Measurements from ENCODE around the gene WNT1.

WNT1 gene

DNA sequence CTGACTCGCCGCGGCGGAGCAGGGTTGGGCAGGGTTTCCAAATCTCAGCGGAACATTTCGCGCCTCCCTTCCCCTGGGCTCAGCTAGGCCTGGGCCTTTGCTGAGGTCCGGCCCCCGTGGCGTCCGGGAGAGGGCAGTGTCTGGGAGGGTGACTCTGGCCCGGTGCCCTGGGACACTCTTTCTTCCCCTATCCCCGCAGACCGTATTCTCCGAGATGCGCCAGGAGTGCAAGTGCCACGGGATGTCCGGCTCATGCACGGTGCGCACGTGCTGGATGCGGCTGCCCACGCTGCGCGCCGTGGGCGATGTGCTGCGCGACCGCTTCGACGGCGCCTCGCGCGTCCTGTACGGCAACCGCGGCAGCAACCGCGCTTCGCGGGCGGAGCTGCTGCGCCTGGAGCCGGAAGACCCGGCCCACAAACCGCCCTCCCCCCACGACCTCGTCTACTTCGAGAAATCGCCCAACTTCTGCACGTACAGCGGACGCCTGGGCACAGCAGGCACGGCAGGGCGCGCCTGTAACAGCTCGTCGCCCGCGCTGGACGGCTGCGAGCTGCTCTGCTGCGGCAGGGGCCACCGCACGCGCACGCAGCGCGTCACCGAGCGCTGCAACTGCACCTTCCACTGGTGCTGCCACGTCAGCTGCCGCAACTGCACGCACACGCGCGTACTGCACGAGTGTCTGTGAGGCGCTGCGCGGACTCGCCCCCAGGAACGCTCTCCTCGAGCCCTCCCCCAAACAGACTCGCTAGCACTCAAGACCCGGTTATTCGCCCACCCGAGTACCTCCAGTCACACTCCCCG, 3.0 kb downstream of the WNT1 start:
- TF ChIP-seq GATA3 (IDR thresholded peaks at IDR 0.05; ENCODE audit: low read depth, low read length) = no peak
- TF ChIP-seq GATA2 (IDR thresholded peaks at IDR 0.05; ENCODE audit: low read depth, low read length) = no peak

GRCh38 chr12:48981757-48982157, 3.6 kb downstream of the WNT1 start:
- TF ChIP-seq GATA2 (IDR thresholded peaks at IDR 0.05; ENCODE audit: low read depth, low read length) (no peak), GATA3 (IDR thresholded peaks at IDR 0.05; ENCODE audit: low read depth, low read length) (no peak)

DNA sequence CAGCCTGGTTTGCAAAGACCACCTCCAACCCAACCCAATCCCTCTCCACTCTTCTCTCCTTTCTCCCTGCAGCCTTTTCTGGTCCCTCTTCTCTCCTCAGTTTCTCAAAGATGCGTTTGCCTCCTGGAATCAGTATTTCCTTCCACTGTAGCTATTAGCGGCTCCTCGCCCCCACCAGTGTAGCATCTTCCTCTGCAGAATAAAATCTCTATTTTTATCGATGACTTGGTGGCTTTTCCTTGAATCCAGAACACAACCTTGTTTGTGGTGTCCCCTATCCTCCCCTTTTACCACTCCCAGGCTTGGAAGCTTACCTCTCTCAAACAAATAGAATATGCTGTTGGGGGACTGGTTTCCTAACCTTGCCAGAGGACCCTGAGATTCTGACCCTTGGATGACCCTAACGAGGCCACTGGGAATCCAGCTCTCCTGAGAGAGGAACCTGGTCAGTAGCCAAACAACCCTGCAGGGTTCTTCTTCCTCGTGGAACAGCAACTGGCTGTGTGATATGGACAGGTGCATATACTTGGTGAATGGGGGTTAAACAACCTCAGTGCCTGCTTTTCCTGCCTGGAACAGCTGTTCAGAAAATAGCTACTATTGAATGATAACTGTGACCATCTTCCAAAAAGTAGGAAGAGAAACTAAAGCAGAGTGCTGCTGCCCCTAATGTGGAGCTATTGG, 4.4 kb downstream of the WNT1 start:
- no peak for TF ChIP-seq GATA3 (IDR thresholded peaks at IDR 0.05; ENCODE audit: low read depth, low read length)
- TF ChIP-seq GATA2 (IDR thresholded peaks at IDR 0.05; ENCODE audit: low read depth, low read length) = no peak

DNA sequence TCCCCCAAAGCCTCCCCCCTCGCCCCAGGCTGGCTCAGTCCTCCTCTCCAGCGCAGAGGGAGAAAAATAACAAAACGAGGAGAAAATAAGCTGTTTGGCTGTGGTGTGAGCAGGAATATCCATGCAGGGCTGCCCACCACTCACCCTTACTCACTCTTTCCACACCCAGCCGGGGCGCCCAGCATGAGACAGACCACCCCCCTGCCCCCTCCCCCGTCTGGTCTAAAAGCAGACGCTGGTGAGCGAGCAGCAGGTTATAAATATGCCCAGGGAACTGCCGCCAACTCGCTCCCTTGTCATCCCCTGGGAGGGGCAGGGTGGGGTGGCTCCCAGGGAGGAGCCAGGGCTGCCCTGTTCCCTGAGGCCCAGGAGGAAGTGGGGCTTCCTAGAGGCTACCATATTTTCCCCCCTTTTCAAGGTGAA, 7.4 kb downstream of the WNT1 start:
- TF ChIP-seq GATA2 (IDR thresholded peaks at IDR 0.05; ENCODE audit: low read depth, low read length) (no peak), GATA3 (IDR thresholded peaks at IDR 0.05; ENCODE audit: low read depth, low read length) (no peak)

GRCh38 chr12:48985901-48986300, 7.8 kb downstream of the WNT1 start:
- no peak for TF ChIP-seq GATA3 (IDR thresholded peaks at IDR 0.05; ENCODE audit: low read depth, low read length)
- TF ChIP-seq GATA2 (IDR thresholded peaks at IDR 0.05; ENCODE audit: low read depth, low read length) = no peak

DNA sequence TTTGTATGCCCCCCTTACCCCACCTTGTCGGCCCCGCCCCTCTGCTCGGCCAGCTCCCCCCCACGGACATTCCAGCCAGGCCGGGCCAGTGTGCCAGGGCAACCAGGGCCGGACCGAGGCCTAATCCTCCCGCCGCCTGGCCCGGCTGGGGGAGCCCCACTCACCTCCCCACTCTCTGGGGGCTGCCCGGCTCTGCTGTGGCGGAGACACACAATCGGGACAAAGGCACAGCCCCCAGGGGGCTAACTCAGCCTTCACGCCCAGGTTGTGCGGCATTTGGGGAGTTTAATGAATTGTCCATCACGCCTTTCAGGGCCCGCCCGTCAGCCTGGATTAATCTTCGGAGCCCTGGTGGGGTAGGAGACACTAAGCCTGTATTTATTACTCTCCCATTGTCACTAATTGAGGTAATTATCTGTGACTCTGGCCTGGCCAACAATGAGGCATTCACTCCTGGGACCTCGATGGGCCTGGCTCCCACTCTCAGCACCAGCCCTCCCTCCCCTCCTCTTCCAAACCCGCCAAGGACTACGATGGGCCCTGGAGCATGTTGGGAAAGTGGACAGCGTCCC, 8.7 kb downstream of the WNT1 start:
- no peak for TF ChIP-seq GATA2 (IDR thresholded peaks at IDR 0.05; ENCODE audit: low read depth, low read length)
- TF ChIP-seq GATA3 (IDR thresholded peaks at IDR 0.05; ENCODE audit: low read depth, low read length) = no peak

GRCh38 chr12:48988030-48988649, 10.0 kb downstream of the WNT1 start:
- no peak for TF ChIP-seq GATA2 (IDR thresholded peaks at IDR 0.05; ENCODE audit: low read depth, low read length)
- no peak for TF ChIP-seq GATA3 (IDR thresholded peaks at IDR 0.05; ENCODE audit: low read depth, low read length)

- TF ChIP-seq GATA3 (IDR thresholded peaks at IDR 0.05; ENCODE audit: low read depth, low read length) (no peak), GATA2 (IDR thresholded peaks at IDR 0.05; ENCODE audit: low read depth, low read length) (no peak)
Observed at GRCh38 chr12:48990552-48990951, 12.4 kb downstream of the WNT1 start.

GRCh38 chr12:48991247-48992050, 13.3 kb downstream of the WNT1 start:
- TF ChIP-seq GATA3 (IDR thresholded peaks at IDR 0.05; ENCODE audit: low read depth, low read length) (no peak), GATA2 (IDR thresholded peaks at IDR 0.05; ENCODE audit: low read depth, low read length) (no peak)

DNA sequence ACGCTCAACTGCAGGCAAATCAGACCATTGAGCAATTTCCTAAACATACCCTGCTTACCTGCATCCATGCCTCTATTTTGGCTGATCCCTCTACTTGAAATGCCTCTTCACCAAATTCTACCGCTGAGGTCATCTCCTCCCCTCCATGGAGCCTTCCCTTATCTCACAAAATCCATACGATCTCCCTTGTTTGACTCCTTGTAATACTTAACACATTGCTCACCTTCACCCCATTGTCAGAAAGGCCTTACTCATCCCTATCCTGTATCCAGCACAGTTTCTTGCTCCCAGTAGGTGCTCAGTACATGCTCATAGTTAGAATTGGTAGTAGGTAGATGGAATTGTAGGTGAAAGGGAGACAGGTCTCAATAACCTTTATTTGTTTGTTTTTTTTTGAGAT, 15.7 kb downstream of the WNT1 start:
- TF ChIP-seq GATA3 (IDR thresholded peaks at IDR 0.05; ENCODE audit: low read depth, low read length) (no peak), GATA2 (IDR thresholded peaks at IDR 0.05; ENCODE audit: low read depth, low read length) (no peak)

DNA sequence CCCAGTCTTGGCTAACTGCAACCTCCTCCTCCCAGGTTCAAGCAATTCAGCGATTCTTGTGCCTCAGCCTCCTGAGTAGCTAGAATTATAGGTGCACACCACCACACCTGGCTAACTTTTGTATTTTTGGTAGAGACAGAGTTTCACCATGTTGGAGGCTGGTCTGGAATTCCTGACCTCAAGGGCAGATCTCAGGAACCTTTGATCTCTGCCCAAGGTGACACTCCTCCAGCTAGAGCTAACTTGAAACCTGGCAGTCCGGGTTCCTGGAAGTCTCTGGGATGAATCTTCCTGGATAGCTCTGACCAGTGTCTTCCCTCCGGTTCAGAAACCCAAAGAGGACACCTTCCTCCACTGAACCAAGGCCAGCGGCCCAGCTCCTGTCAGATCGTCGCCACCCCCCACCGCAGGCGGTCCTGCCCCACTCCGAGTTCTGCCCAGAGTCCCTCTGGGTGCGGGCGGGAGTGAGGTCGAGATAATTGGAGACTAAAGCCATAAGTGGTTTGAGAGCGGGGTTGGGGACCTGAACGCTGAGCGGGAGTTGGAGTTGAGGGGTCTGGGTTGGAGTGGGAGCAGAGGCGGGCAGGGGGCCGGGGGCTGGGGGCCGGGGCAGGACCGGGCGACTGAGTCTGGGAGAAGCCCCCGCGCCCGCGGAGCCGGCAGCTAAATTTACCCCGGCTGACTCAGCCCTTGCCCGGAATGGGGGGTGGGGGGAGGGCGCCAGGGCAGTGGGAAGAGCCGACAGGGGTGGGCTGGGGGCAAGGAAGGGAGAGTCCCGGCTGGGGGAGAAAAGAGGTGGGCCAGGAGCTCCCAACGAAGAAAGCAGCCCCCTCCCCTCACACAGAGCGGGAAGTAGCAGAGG, 16.3 kb downstream of the WNT1 start:
- TF ChIP-seq GATA2 (IDR thresholded peaks at IDR 0.05; ENCODE audit: low read depth, low read length) (no peak), GATA3 (IDR thresholded peaks at IDR 0.05; ENCODE audit: low read depth, low read length) (no peak)

GRCh38 chr12:48995086-48995879, 17.2 kb downstream of the WNT1 start:
- TF ChIP-seq GATA2 (IDR thresholded peaks at IDR 0.05; ENCODE audit: low read depth, low read length) = no peak

All from SH-SY5Y (cell line).